CD4-positive, alpha-beta T cell treated with Interleukin-4 for 4 hours (primary cell): Measurements from ENCODE around the gene GNB1L.

ENCODE experiments used
- DNase-seq: peaks from one replicate; pipeline ENCODE4 v3.0.0-alpha.2; 2020

Gene GNB1L

DNA sequence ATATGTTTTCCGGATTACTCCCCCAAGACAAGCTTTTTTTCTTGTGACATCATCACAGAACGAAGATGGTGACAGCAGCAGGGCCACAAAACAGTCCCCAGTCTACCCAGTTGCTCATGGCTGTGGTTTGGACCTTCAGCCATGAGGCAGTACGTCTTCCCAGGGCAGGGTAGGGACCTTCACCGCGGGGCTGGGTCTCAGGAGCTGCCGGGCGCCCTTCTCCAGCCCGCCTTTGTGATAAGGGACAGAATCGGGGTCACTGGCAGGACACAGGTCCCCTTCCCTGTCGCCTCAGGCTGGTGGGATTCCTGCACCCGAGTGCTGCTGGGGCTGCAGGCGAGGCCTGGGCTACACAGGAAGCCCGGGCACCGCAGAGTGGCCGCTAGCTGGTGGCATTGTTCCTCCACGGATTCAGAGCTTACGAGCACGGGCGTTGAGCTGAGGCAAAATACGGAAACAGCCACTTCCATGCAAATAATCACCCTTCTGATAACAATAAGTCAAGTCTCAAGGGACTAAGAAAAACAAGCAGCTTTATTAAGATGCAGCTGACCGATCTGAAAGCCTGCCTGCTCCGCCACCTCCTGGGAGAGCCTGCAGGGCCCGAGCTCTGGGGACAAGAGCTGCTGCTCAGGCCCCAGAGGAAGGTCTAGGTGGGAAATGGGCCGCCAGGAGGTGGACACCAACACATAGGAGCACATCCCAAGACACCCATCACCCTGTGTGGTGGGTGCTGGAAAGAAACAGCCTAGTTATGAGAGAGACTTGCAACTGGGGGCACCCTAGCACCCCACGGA, 81.8 kb downstream of the GNB1L start:
- no peak for DNase-seq

- DNase-seq, result no peak
Measured at GRCh38 chr22:19772422-19772672, 82.3 kb downstream of the GNB1L start.

DNA sequence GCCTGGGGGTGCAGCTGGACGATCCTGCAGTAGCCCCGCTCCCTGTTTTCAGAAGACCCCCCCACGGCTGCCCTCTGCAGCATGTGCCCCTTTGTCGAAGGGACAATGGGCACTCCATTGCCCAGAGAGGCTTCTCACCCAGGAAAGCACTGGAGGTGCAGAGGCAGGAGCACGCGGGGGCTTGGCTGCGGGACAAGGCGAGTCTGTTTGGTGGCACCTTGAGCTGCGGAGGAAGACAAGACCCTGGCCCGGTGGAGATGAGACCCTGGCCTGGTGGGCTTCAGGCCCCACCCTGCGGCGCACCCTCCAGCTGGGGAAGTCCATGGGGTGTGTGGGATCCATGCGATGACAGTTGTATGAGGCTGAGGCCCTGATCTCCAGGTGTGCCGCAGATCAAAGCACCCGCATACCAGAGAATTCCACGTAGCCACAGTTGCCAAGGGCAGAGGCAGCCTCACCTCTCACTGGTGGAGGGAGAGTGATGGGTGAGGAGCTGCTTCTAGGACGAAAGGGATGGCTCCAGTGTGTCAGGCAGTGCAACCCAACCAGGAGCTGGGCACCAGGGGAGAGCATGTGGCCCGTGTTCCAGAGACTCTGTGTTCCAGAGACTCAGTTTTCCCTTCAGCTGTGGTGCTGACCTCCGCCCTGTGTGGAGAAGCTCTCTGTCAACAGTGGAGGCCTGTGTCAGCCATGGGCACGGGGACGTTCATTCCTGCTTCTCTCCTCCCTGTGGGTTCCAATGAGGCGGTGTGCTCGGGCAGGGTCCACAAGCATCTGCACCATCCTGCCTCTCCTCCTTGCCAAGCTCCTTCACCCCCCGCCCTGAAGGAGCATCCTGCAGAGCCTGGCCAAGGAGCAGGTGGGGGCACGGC, 84.1 kb downstream of the GNB1L start:
- no peak for DNase-seq

GRCh38 chr22:19769393-19769715, 85.3 kb downstream of the GNB1L start:
- no peak for DNase-seq

- no peak for DNase-seq
Measured at GRCh38 chr22:19767427-19768341, 87.0 kb downstream of the GNB1L start.

- DNase-seq, result peak; percentile 22
Measured at GRCh38 chr22:19766511-19767426, 87.9 kb downstream of the GNB1L start.

- DNase-seq, result no peak
Measured at GRCh38 chr22:19766240-19766510, 88.5 kb downstream of the GNB1L start.

GRCh38 chr22:19765477-19766239, 89.0 kb downstream of the GNB1L start:
- DNase-seq, result no peak

- no peak for DNase-seq
Measured at GRCh38 chr22:19764636-19765476, 89.8 kb downstream of the GNB1L start.

DNA sequence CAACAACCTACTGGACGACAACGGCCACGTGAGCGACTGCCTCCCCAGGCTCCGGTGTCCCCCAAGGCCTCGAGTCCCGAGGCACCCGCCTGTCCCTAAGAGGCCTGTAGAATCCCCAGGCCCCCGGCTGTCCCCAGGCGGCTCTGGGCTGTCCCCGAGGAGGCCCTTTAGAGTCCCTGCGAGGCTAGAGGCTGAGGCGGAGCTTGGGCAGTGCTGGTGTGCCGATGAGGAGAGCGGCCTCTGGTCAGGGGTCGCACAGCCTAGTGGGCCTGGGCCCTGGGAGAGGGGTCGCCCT, 90.4 kb downstream of the GNB1L start:
- DNase-seq, result no peak

- DNase-seq, result no peak
Measured at GRCh38 chr22:19763458-19764298, 91.0 kb downstream of the GNB1L start.

GRCh38 chr22:19762568-19763457, 91.9 kb downstream of the GNB1L start:
- no peak for DNase-seq

DNA sequence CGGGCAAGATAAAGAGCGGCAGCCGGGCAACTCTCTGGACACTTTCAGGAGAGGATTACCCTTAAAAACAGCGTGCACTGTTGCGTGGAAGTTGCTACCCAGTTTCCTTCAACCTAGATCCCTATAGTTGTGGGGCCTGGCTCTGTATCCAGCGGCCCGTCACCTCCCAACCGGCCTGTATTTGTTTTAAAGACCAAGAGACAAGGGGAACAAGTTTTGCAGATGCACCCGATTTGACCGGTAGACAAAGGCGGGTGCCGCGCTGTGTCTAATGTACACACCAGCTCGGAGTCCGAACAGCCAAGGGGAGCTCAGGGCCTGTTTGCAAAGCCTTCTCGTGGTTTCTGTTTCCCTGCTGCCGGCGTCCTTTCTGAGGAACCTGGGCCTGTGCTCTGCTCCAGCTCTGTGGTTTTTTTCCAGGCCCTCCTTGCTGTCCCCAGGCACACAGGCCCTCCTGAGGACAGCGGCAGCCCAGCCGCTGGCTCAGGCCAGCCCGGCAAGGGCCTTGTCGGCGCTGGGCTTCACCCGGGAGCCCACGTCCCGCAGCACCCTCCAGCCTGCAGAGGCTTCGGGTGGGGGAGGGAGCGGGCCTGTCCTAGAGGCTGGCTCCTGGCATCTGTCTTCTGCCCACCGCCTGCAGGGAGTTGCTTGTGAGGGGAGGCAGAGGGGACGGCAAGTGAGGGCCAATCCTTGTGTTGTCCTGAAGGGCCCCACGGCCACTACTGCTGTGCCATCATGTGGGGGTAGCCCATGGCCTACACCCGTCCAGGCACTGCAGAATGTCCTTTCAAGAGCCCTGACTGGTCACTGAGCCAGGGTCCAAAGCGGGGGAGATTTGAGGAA, 92.7 kb downstream of the GNB1L start:
- DNase-seq, result no peak

GRCh38 chr22:19760951-19761724, 93.5 kb downstream of the GNB1L start:
- DNase-seq, result no peak

- no peak for DNase-seq
Measured at GRCh38 chr22:19760058-19760950, 94.4 kb downstream of the GNB1L start, which contains the start of gene TBX1. TSS of gene TBX1 (plus strand) at chr22:19760778. CDS start at chr22:19760844, 66 bp downstream.

DNA sequence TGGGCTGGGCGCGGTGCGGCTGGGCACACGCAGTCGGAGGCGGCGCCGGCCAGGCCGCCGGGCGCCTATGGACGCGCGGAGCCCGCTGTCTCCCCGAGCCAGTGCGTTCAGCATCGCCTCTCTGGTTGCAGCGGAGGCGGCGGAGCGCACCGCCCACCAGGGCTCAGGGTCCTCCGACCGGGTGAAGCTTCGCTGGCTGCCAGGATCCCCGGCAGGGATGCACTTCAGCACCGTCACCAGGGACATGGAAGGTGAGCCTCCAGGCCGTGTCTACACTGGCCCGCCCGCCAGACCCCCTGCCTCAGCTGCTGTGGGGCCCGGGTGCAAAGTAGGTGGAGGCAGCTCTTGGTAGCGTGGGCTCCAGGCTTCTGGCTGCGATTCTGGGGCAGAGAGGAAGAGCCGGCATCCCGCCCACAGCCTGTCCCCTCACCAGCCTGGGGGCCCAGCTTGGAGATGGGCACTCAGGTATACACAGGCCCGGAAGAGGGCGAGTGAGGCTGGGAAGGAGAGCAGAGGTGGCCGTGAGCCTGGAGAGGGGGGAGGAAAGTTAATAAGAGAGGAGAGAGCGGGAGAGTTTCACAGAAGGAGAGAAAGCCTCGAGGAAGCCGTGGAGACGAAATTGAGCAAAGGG, 95.1 kb downstream of the GNB1L start:
- DNase-seq, result no peak
